GM10847 (cell line): ENCODE results near the gene CD101.
A peak's percentile ranks its signal among the peaks of the same experiment; 100 is the strongest.

Experiments
- POLR2A ChIP-seq: IDR thresholded peaks from 2 replicates; pipeline ENCODE4 v1.6.1; 2011; ENCODE audit not compliant: insufficient read length; ENCODE audit errors: extremely low read depth

The CD101 gene

DNA sequence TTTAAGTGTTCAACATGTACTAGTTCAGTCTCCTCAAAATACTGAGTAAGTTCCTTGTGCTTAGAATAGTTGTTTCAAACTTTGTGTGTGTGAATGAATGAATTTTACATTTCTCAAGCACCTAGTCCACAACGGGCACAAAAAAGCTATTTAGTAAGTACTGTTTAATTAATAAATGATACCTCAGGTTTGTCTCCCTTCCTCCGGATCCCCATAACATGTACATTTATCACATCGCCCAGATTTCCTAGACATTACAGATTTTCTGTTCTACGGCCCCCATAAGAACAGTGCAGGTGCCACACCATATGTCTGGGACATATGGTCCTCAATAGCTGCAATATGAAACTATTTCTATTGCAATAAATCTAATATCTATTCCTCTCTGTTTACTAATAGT is 57.2 kb downstream of the CD101 start:
- TF ChIP-seq POLR2A: no peak

DNA sequence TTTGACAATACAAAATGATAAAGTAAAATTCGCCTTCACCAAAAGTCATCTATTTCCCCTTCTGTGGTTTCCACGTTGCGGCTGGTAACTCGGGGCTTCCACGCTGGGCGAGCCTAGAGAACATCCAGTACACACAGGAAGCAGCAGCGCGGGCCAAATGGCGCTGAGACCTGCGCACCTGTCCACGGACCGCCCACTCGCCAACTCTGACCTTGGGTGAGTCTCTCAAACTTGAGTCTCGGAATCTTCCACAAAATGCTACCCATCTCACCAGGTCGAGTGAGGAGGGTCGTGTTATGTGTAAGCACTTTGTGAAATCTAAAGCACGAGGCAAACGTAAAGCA is 57.7 kb downstream of the CD101 start:
- no peak for TF ChIP-seq POLR2A

DNA sequence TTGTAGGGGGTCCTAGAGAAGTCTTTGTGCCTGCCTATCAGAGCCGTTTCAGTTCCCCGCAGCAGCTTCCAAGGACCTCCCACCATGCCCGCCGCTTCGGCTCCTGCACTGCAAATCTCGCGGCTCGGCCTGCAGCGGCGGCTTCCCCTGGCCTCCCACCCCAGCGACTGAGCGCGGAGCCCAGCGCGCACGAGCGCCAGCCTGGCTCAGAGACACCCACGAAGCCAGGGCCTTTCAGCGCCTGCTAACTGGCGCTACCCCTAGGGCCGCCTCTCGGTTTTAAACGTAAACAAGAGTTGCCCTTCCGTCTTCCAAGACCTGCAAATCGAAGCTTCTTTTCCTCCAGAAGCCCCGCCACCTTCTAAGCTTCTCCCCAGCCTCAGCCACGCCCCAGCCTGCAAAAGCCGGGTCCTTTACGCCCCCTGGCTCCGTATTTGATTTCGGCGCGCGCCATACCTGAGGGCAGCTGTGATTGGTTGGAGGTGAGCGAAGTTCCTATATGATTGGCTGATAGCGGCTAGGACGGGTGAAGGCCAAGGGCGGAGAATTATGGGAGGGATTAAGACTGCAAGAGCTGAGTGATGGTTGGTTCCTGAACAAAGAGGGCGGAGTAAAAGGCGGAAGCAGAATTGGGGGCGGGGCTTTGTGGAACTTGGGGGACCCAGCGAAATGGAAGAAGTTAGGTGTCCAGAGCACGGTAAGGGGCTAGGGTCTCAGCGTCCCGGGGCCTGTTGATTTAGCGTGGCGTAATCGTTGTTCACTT is 58.3 kb downstream of the CD101 start, which contains the start of gene TTF2:
TTF2 (plus strand) TSS at position 649 of the 763 bp plus-strand sequence; CDS start at position 670, 21 bp downstream.
- peak; percentile 45 for TF ChIP-seq POLR2A

DNA sequence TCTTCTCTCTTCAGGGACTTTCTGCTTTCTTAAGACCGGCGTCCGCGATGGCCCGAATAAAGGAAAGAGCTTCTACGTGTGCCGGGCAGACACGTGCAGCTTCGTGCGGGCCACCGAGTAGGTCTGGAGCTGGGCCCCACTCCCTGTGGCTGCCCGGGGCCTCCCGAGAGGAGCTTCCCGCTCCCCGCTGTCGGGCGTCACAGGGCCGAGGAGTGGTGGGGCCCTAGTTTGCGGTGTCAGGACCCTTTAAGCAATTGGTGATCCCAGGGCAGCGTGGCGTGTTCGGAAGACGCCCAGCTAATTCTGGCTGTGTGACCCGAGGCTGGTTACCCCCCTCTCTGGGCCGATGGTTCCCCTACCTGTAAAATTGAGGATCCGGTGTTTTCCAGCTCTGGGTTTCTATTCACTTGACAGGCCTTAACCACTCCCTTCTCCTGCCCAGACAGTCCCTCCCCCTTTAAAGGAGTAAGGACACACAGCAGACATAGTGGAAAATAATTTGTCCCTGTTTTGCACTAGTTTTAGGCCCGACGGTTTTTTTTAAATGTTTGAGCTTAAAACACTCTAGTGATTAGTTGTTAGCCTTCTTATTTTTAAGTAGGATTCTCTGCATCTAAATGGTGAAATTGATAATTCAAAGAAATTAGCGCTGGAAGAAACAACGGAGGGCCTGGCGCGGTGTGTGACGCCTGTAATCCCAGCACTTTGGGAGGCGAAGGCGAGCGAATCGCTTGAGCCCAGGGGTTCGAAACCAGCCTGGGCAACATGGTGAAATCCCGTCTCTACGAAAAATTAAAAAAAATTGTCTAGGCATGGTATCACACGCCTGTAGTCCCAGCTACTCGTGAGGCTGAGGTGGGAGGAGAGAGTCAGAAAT is 59.1 kb downstream of the CD101 start:
- TF ChIP-seq POLR2A: no peak

DNA sequence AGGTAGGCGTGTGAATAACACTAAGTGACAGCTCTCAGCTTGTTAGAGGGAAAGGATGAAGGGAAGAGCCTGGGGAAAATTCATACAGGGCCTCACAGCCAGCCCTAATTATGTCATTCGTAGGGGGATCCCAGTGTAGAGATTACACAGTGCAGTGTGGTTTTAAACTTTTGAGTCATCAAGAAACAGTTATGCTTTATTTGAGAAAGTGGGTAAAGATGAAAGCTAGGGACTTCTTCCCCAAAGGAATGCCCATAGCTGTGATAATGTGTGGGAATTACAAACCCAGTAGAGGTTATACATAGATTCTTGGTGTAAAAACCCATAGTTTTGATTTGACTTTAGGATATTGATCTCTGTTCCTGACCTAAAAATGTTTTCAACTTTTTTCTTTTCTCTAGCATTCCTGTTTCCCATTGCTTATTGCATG is 60.4 kb downstream of the CD101 start:
- TF ChIP-seq POLR2A: no peak

DNA sequence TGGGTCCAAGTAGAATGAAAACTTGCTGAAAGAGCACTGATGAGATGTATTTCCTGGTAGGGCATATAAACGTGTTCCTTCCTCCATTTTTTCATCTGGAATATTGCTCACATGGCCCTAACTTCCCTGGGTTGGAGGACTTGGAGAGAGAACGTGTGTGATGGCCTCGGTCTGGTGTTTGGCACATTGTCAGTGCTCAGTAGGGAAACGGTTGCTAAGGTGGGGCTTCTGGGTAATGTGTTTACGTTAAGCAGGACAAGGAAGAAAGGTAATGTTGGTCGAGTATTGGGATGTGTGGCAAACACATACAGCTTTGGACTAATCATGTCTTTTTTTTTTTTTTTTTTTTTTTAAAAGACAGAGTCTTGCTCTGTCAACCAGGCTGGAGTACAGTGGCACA is 64.8 kb downstream of the CD101 start:
- no peak for TF ChIP-seq POLR2A

DNA sequence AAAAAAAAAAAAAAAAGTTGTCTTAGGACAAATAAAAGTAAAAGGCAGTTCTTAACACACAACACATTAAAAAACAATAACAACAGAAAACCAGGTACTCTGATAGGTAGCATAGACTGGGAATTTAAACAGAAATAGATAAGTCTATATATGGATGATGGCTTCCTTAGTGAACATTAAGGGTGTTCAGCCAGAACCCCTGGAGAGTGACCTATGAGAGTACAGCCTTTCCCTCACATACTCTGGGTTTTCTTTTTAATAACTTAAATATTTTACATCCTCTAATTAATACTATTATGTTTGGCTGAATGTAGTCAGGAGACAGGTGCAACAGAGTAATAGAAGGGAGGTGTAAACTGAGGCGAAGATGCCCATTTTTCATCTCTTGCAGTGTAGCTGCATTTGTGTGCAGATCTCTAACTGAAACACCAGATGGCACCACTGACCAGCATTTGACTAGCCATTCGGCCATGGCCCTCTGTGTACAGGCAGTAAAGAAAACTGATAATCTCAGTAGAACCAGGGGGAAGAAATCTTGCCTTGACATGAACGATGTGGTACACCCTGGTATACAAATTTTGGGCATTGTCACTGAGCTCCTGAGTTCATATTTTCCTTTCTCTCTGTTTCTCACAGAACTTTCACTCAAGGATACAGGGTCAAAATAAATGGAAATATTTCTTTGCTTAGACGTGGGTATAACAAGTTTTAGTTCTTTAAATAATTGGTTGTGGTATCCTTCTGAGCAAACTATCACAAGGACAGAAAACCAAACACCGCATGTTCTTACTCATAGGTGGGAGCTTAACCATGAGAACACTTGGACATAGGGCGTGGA is 66.2 kb downstream of the CD101 start:
- no peak for TF ChIP-seq POLR2A

DNA sequence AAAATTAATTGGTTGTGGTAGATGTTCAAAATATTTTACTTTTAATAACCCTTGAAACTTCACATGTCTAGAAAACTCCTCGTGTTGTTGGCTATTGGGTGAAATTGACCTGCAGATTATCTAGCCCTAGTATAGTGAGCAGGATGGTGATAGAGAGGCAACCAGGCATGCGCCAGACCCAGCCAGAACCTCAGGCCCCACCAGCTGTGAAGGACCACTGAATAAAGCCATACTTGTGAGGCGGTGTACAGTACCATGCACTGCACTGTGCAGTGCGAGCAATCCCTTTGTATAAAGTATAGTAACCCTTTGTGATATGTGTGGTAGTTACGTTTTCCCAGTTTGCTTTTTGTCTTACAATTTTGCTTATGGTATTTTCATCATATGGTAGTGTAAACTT is 67.0 kb downstream of the CD101 start:
- TF ChIP-seq POLR2A: no peak

DNA sequence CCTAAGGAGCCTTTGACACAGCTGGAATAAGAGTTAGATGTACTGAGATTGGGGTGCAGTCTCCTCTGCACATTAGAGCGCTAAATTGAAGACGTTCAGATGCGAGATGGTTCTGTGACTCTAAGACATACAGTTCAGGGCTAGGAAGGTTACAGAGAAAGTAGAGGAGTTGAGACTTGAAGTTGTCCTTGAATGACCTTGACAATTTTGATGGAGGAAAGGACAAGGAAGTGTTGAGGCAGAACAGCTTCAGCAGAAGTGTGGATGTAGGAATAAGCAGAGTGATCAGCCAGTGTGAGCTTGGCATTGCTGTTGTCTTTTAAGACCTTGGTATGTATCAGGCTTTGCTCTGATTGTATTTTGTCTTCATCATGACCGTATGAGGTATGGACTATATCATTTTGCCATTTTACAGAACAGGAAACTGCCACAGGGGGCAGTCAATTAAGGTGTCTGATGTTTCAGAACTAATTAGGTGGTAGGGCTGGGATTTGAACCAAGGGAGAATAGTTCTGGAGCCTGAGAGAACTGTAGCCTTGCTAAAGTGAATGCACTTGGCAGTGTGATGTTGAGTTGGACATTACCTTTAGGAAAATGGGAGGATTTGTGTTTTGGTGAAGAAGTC is 67.8 kb downstream of the CD101 start:
- TF ChIP-seq POLR2A: no peak

DNA sequence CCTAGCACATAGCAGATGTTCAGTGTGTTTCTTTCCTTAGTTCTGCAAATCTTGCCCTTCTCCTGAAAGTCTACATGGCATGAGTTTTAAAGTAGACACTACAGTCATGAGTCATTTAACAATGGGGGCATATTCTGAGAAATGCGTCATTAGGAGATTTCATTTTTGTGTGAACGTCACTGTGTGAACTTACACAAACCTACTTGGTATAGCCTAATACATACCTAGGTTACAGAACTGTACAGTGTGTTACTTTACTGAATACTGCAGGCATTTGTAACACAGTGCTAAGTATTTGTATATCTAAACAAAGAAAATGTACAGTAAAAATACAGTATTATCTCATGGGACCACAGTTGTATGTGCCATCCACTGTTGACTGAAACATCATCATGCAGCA is 68.6 kb downstream of the CD101 start:
- TF ChIP-seq POLR2A: no peak

DNA sequence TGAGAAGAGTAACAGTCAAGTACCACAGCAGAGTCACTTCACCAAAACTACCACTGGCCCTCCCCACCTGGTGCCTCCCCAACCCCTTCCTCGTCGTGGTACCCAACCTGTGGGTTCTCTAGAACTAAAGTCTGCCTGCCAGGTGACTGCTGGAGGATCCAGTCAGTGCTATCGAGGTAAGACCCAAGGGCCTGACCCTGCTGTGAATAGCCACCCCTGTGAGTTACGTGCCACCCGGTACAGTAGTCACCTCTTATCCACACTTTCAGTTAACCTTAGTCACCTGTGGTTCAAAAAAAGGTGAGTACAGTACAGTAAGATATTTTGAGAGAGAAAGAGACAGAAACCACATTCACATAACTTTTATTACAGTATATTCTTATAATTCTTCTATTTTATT is 75.1 kb downstream of the CD101 start:
- no peak for TF ChIP-seq POLR2A

DNA sequence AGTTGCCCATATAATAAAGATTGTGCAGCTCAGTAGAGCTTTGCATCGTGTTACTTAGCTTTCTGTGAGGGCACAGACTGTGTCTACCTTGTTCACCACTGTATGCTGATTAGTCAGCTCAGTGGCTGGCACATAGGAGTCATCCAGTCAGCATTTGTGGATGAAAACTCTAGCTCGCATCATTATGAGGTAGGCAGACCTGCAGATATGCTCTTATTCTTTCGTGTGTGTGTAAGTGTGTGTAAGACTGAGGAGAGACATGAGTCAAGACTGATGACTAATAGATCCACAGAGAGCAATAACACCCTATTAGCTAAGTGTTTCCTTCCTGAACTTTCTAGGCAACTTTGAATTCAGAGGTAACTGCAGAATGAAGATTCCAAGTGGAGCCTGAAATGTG is 75.7 kb downstream of the CD101 start:
- no peak for TF ChIP-seq POLR2A

DNA sequence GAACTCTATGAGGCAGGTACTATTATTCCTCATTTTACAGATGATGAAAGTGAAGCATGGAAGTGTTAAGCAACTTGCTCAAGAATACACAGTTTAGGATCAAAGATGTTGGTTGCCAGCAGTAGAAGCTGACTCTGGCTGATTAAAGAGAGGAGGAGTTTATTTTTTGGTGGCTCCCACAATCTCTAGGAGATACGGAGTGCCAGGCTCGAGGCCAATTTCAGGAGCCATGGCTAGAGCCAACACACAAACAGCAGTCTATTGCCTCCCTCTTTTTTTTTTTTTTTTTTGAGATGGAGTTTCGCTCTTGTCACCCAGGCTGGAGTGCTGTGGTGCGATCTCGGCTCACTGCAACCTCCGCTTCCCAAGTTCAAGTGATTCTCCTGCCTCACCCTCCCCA is 78.2 kb downstream of the CD101 start:
- no peak for TF ChIP-seq POLR2A

DNA sequence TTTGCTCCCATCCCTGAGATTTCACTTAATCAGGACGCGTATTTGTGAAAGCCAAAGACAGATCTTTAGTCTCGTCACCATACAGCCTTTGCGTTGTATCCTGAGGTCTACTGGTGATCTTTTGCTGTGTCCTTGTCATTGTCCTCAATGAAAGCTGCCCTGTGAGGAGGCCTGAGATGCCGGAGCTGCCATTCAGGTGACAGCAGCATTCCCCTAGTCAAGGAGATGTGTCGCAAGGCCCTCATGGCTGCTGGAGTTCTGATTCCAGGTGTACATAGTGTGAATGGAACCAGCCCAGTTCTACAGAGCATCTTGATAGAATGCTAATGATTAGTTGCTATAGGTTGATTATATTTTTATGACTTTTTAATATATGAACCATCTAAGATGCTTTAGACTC is 82.7 kb downstream of the CD101 start:
- TF ChIP-seq POLR2A: no peak
